IMR-90 (cell line): ENCODE results near the gene FLT1. TPM values are rescaled to one million over a fixed set of nuclear protein-coding genes. Genes with fewer than 3 reads are reported as not detected.
A peak's percentile ranks its signal among the peaks of the same experiment; 100 is the strongest.

Source experiments
- ATAC-seq: fragments of 200-7000 bp; cut with Tn5 transposase; 2 replicates; pipeline ENCODE4 v1.9.1; 2020; ENCODE audit warnings: low read depth, mild to moderate bottlenecking, moderate library complexity
- BruUV-seq: library from RNA; stranded (reverse); fragments of 400-500 nt; replicated peaks from 2 replicates; lab custom pipeline; 2021; lab: Mats Ljungman, UMichigan
- CTCF ChIA-PET: fragments of 300-600 bp; formaldehyde crosslinking; extraction: SDS; loops from one replicate; lab custom pipeline; 2021; ENCODE audit warnings: antibody characterized with exemption; lab: Yijun Ruan, JAX
- POLR2A ChIA-PET: fragments of 300-600 bp; sonication (Branson Sonifier 250); formaldehyde crosslinking; loops from one replicate; lab custom pipeline; 2022; ENCODE audit warnings: antibody characterized with exemption; ENCODE audit not compliant: unreplicated experiment; lab: Charles Lee
- DNase-seq: peaks from one replicate; pipeline ENCODE4 v3.0.0; 2013
- H2AFZ ChIP-seq: replicated peaks from 2 replicates; pipeline ENCODE3; 2013; ENCODE audit warnings: low read length, mild to moderate bottlenecking; ENCODE audit not compliant: poor library complexity
- H2AK5ac ChIP-seq: 2 replicates; pipeline ENCODE4 v1.6.1; 2013; ENCODE audit warnings: low read depth, low read length, inconsistent platforms
- H2AK9ac ChIP-seq: replicated peaks from 2 replicates; pipeline ENCODE3; 2013; ENCODE audit warnings: mild to moderate bottlenecking, low read depth, low read length, moderate library complexity; ENCODE audit not compliant: poor library complexity
- H2BK120ac ChIP-seq: 2 replicates; pipeline ENCODE4 v1.6.1; 2013; ENCODE audit warnings: low read depth, low read length, inconsistent platforms
- H2BK15ac ChIP-seq: 3 replicates; pipeline ENCODE4 v1.6.1; 2013; ENCODE audit warnings: low read depth, low read length, inconsistent platforms
- H2BK20ac ChIP-seq: 2 replicates; pipeline ENCODE4 v1.6.1; 2013; ENCODE audit warnings: low read depth, mild to moderate bottlenecking, inconsistent platforms, low read length, moderate library complexity
- H2BK5ac ChIP-seq: 2 replicates; pipeline ENCODE4 v1.6.1; 2013; ENCODE audit warnings: mild to moderate bottlenecking, low read depth, low read length, inconsistent platforms; ENCODE audit not compliant: poor library complexity, severe bottlenecking
- H3K14ac ChIP-seq: replicated peaks from 2 replicates; pipeline ENCODE4 v1.6.1; 2013; ENCODE audit warnings: low read depth, low read length, inconsistent platforms
- H3K18ac ChIP-seq: 2 replicates; pipeline ENCODE4 v1.6.1; 2013; ENCODE audit warnings: low read depth, low read length, control low read depth
- H3K23ac ChIP-seq: 2 replicates; pipeline ENCODE4 v1.6.1; 2013; ENCODE audit warnings: low read depth, low read length, inconsistent platforms
- H3K27ac ChIP-seq: 2 replicates; pipeline ENCODE4 v1.5.1; 2013; ENCODE audit warnings: mild to moderate bottlenecking, control low read depth, low read length; ENCODE audit not compliant: insufficient read depth
- H3K27me3 ChIP-seq: 2 replicates; pipeline ENCODE4 v1.6.1; 2013; ENCODE audit warnings: low read length; ENCODE audit not compliant: control insufficient read depth, insufficient read depth
- H3K36me3 ChIP-seq: 2 replicates; pipeline ENCODE4 v1.6.1; 2013; ENCODE audit warnings: low read length, mixed read lengths; ENCODE audit not compliant: control insufficient read depth, insufficient read depth
- H3K4ac ChIP-seq: 2 replicates; pipeline ENCODE4 v1.6.1; 2013; ENCODE audit warnings: low read depth, low read length, inconsistent platforms
- H3K4me1 ChIP-seq: 2 replicates; pipeline ENCODE4 v1.6.1; 2013; ENCODE audit warnings: low read length, mixed read lengths; ENCODE audit not compliant: control insufficient read depth, insufficient read depth
- H3K4me2 ChIP-seq: 2 replicates; pipeline ENCODE4 v1.6.1; 2013; ENCODE audit warnings: low read depth, mild to moderate bottlenecking, control low read depth, low read length, moderate library complexity
- H3K4me3 ChIP-seq: 2 replicates; pipeline ENCODE4 v1.5.1; 2013; ENCODE audit warnings: low read depth, mild to moderate bottlenecking, control low read depth, low read length, moderate library complexity; ENCODE audit not compliant: insufficient read depth
- H3K56ac ChIP-seq: 2 replicates; pipeline ENCODE4 v1.6.1; 2013; ENCODE audit warnings: low read length, inconsistent platforms; ENCODE audit not compliant: insufficient read depth; ENCODE audit errors: extremely low read depth
- H3K79me1 ChIP-seq, 2 experiments: 2 replicates each; pipeline ENCODE4 v1.6.1; 2013; ENCODE audit warnings: low read length in 2 of 2, inconsistent platforms in 1 of 2, low read depth in 1 of 2
- H3K9ac ChIP-seq: 2 replicates; pipeline ENCODE4 v1.6.1; 2013; ENCODE audit warnings: low read depth, low read length, control low read depth
- H3K9me1 ChIP-seq: 2 replicates; pipeline ENCODE4 v1.6.1; 2013; ENCODE audit warnings: low read length, inconsistent platforms; ENCODE audit not compliant: insufficient read depth
- H3K9me3 ChIP-seq: 2 replicates; pipeline ENCODE4 v1.6.1; 2013; ENCODE audit warnings: low read length; ENCODE audit not compliant: control insufficient read depth, insufficient read depth
- H4K20me1 ChIP-seq: 2 replicates; pipeline ENCODE4 v1.6.1; 2013; ENCODE audit warnings: low read length, inconsistent platforms; ENCODE audit not compliant: insufficient read depth
- H4K5ac ChIP-seq: 2 replicates; pipeline ENCODE4 v1.6.1; 2013; ENCODE audit warnings: mild to moderate bottlenecking, low read depth, low read length, control low read depth
- H4K8ac ChIP-seq, 2 experiments: 2 replicates each; pipeline ENCODE4 v1.6.1; 2013; ENCODE audit warnings: low read depth in 2 of 2, low read length in 2 of 2, control low read depth in 1 of 2, inconsistent platforms in 1 of 2
- H4K91ac ChIP-seq: 2 replicates; pipeline ENCODE4 v1.6.1; 2013; ENCODE audit warnings: low read depth, low read length, inconsistent platforms; ENCODE audit not compliant: insufficient read depth
- BHLHE40 ChIP-seq: fragments of 150-350 bp; IDR thresholded peaks from 2 replicates; pipeline ENCODE4 v1.6.1; 2016; ENCODE audit warnings: mild to moderate bottlenecking, low read depth, low read length
- CEBPB ChIP-seq: IDR thresholded peaks from 2 replicates; pipeline ENCODE4 v1.6.1; 2012; ENCODE audit warnings: low read depth, low read length, improper control_type of control experiment
- ELK1 ChIP-seq: fragments of 150-350 bp; IDR thresholded peaks from 2 replicates; pipeline ENCODE4 v1.6.1; 2016; ENCODE audit warnings: low read depth, mild to moderate bottlenecking, low read length, moderate library complexity, borderline replicate concordance
- FOS ChIP-seq: fragments of 150-350 bp; IDR thresholded peaks from 2 replicates; pipeline ENCODE4 v1.6.1; 2016; ENCODE audit warnings: low read depth, low read length
- MAFK ChIP-seq: IDR thresholded peaks from 2 replicates; pipeline ENCODE4 v1.6.1; 2012; ENCODE audit warnings: low read depth, low read length, improper control_type of control experiment
- MAZ ChIP-seq: IDR thresholded peaks from 2 replicates; pipeline ENCODE4 v1.6.1; 2012; ENCODE audit warnings: low read depth, mild to moderate bottlenecking, low read length, improper control_type of control experiment, moderate library complexity, borderline replicate concordance
- MXI1 ChIP-seq: IDR thresholded peaks from 2 replicates; pipeline ENCODE4 v1.6.1; 2012; ENCODE audit warnings: low read depth, mild to moderate bottlenecking, low read length, moderate library complexity, borderline replicate concordance
- POLR2A ChIP-seq: IDR thresholded peaks from 2 replicates; pipeline ENCODE4 v1.6.1; 2012; ENCODE audit warnings: mild to moderate bottlenecking, low read depth, low read length
- RFX5 ChIP-seq: IDR thresholded peaks from 2 replicates; pipeline ENCODE4 v1.8.0; 2012; ENCODE audit warnings: low read depth, mild to moderate bottlenecking, low read length, moderate library complexity
- USF2 ChIP-seq: fragments of 150-350 bp; IDR thresholded peaks from 2 replicates; pipeline ENCODE4 v1.6.1; 2017; ENCODE audit warnings: mild to moderate bottlenecking, antibody characterized with exemption, low read length, low read depth
- WGBS, 2 experiments: methylation state at CpG; one replicate each; pipeline versions ENCODE4 v1.1.5 to v1.1.7; 2013; ENCODE audit warnings: missing lambda C conversion rate in 2 of 2; ENCODE audit not compliant: insufficient read length in 1 of 2; ENCODE audit errors: extremely low coverage in 2 of 2; 5-methylcytosine and 5-hydroxymethylcytosine counted together
- dilution Hi-C: fragments of 300-500 bp; cut with HindIII; formaldehyde crosslinking; loops from one replicate; pipeline ENCODE4 v1.14.3; 2018; ENCODE audit warnings: low sequenced_read_pairs; ENCODE audit not compliant: unreplicated experiment
- in situ Hi-C: fragments of 300-500 bp; cut with MboI; formaldehyde crosslinking; loops from 3 replicates; pipeline ENCODE4 v1.14.3; 2019; ENCODE audit warnings: low sequenced_read_pairs, inconsistent platforms, mixed read lengths
- intact Hi-C: fragments of 100-400 bp; cut with micrococcal nuclease; formaldehyde crosslinking; loops from 2 replicates; pipeline ENCODE4 v1.10.0; 2022
- polyA plus RNA-seq, 3 experiments: library from polyadenylated mRNA; depleted of rRNA; stranded (reverse); fragments of >200 nt; gene quantifications; 2 replicates each; pipeline ENCODE4 v1.2.3, GENCODE V29; 2012; ENCODE audit warnings: low replicate concordance in 1 of 3
- total RNA-seq: library from RNA; depleted of rRNA; stranded (reverse); fragments of >200 nt; gene quantifications from 2 replicates; pipeline ENCODE4 v1.2.3, GENCODE V29; 2012

FLT1 gene
- total and polyA plus RNA-seq, 2 of the 4 experiments (the other 2 are of a cell fraction) = 4.5 to 10.4 TPM

GRCh38 chr13:28394422-28394821, 100.5 kb downstream of the FLT1 start:
- TF ChIP-seq POLR2A (no peak), BHLHE40 (no peak), CEBPB (no peak), MAZ (no peak), USF2 (no peak), FOS (no peak), MAFK (no peak), MXI1 (no peak), ELK1 (no peak), RFX5 (no peak)
- peaks cover 6% of the 10 kb centered on the region; the same call in 1 of the 2 replicates for H3K4me1 ChIP-seq
- DNase-seq (peak; percentile 34), ATAC-seq (no peak)
- H4K5ac ChIP-seq = no peak overlapping the region
- H2AK5ac ChIP-seq = 0 out of 2 replicates have a peak overlapping the region, but pooled peaks have one; percentile 5
- H2AFZ ChIP-seq = peak overlapping the region; percentile 40
- H4K20me1 ChIP-seq = no peaks in the 10 kb centered on the region
- H4K91ac ChIP-seq = no peak overlapping the region
- H3K18ac ChIP-seq = no peak overlapping the region
- no peaks in the 10 kb centered on the region for H3K27me3 ChIP-seq
- no peak overlapping the region for H3K56ac ChIP-seq
- peaks cover 7% of the 10 kb centered on the region for H3K9me1 ChIP-seq
- ChIA-PET POLR2A (no interaction called here), CTCF (no interaction called here)
- peak overlapping the region; percentile 14; the same call in 1 of the 2 replicates for H2BK20ac ChIP-seq
- no peak overlapping the region; the same call in 1 of the 2 replicates for H2BK120ac ChIP-seq
- no peak overlapping the region for H2AK9ac ChIP-seq
- H3K23ac ChIP-seq = no peak overlapping the region; the same call in 1 of the 2 replicates
- no peak overlapping the region for H2BK5ac ChIP-seq
- H3K14ac ChIP-seq = no peak overlapping the region
- H3K4me3 ChIP-seq = no peak overlapping the region
- H3K79me1 ChIP-seq = no peaks in the 10 kb centered on the region; a peak in 1 of 4 replicates
- H2BK15ac ChIP-seq = no peak overlapping the region
- intact Hi-C loops (no loop called here), in situ Hi-C loops (no loop called here), dilution Hi-C loops (no loop called here)
- no CpG with 5 or more reads among the region's 4 CpGs for whole genome bisulfite sequencing, 2 experiments
- no peak overlapping the region for H3K4me2 ChIP-seq
- no peak overlapping the region for H3K9ac ChIP-seq
- no peak overlapping the region for H4K8ac ChIP-seq
- no peak overlapping the region for H3K4ac ChIP-seq
- H3K9me3 ChIP-seq = no peaks in the 10 kb centered on the region
- H3K27ac ChIP-seq = no peak overlapping the region
- H3K36me3 ChIP-seq = no peaks in the 10 kb centered on the region
- no TSS peak for BruUV-seq
